SK-N-SH (cell line): ENCODE data around the gene SETBP1. TPM values are rescaled to one million over a fixed set of nuclear protein-coding genes. Genes with fewer than 3 reads are reported as not detected.

Experiments used
- CTCF ChIA-PET: fragments of 300-600, 350-600 bp; formaldehyde crosslinking; extraction: SDS; loops from one replicate; lab custom pipeline; 2021; lab: Yijun Ruan, JAX
- POLR2A ChIA-PET: fragments of 350-600 bp; sonication (Branson Sonifier 250); formaldehyde crosslinking; extraction: SDS; loops from one replicate; lab custom pipeline; 2020; ENCODE audit warnings: antibody characterized with exemption, inconsistent platforms; lab: Yijun Ruan, JAX
- DNase-seq: peaks from one replicate; pipeline ENCODE4 v3.0.0; 2012
- H2AFZ ChIP-seq: fragments of 200-600 bp; sonication (generic); 2 replicates; pipeline ENCODE4 v1.8.1; 2016; ENCODE audit warnings: antibody characterized with exemption, mild to moderate bottlenecking, low read depth
- H3F3A ChIP-seq: fragments of 200-600 bp; sonication (generic); replicated peaks from 2 replicates; pipeline ENCODE3; 2016; ENCODE audit warnings: antibody characterized with exemption, mild to moderate bottlenecking; ENCODE audit not compliant: insufficient read depth
- H3K27ac ChIP-seq, 2 experiments: fragments of 200-500 bp in 1 of 2; fragments of 200-600 bp in 1 of 2; sonication (Bioruptor generic) in 1 of 2; sonication (generic), shearing (Covaris generic) in 1 of 2; 2 replicates each; pipeline versions ENCODE4 v1.5.1 to v1.6.1; 2014 to 2016; ENCODE audit warnings: low read depth in 2 of 2, inconsistent platforms in 1 of 2, low read length in 1 of 2, mild to moderate bottlenecking in 1 of 2, mixed read lengths in 1 of 2
- H3K27me3 ChIP-seq: fragments of 200-600 bp; sonication (generic), shearing (Covaris generic); 2 replicates; pipeline ENCODE4 v1.6.1; 2016; ENCODE audit warnings: mixed run types; ENCODE audit not compliant: insufficient read depth
- H3K36me3 ChIP-seq, 2 experiments: fragments of 200-500 bp in 1 of 2; fragments of 200-600 bp in 1 of 2; sonication (Bioruptor generic) in 1 of 2; sonication (generic) in 1 of 2; replicated peaks in 1 of 2; 2 replicates each; pipeline versions ENCODE3 to v1.5.1; 2014 to 2016; ENCODE audit warnings: low read length in 1 of 2, mild to moderate bottlenecking in 1 of 2; ENCODE audit not compliant: insufficient read depth in 2 of 2, control insufficient read depth in 1 of 2
- H3K4me1 ChIP-seq, 2 experiments: fragments of 200-500 bp in 1 of 2; fragments of 200-600 bp in 1 of 2; sonication (Bioruptor generic) in 1 of 2; sonication (generic), shearing (Covaris generic) in 1 of 2; 2 replicates each; pipeline versions ENCODE4 v1.5.1 to v1.6.1; 2014 to 2016; ENCODE audit warnings: low read depth in 1 of 2, low read length in 1 of 2, mixed run types in 1 of 2; ENCODE audit not compliant: insufficient read depth in 2 of 2, control insufficient read depth in 1 of 2
- H3K4me2 ChIP-seq: fragments of 200-600 bp; sonication (generic), shearing (Covaris generic); 2 replicates; pipeline ENCODE4 v1.6.1; 2017; ENCODE audit warnings: mixed run types
- H3K4me3 ChIP-seq, 2 experiments: fragments of 200-500 bp in 1 of 2; fragments of 200-600 bp in 1 of 2; sonication (Bioruptor generic) in 1 of 2; sonication (generic), shearing (Covaris generic) in 1 of 2; 2 replicates each; pipeline versions ENCODE4 v1.5.1 to v1.8.1; 2014 to 2016; ENCODE audit warnings: low read depth in 2 of 2, inconsistent platforms in 1 of 2, low read length in 1 of 2, mild to moderate bottlenecking in 1 of 2, mixed read lengths in 1 of 2, moderate library complexity in 1 of 2
- H3K79me2 ChIP-seq: fragments of 200-600 bp; sonication (generic); 2 replicates; pipeline ENCODE4 v1.8.1; 2017; ENCODE audit warnings: mild to moderate bottlenecking; ENCODE audit not compliant: insufficient read depth
- H3K9ac ChIP-seq: fragments of 200-600 bp; sonication (generic); 2 replicates; pipeline ENCODE4 v1.6.1; 2017; ENCODE audit warnings: mixed run types
- H3K9me2 ChIP-seq: fragments of 200-600 bp; sonication (generic); 2 replicates; pipeline ENCODE4 v1.6.1; 2017; ENCODE audit warnings: mixed run types
- H3K9me3 ChIP-seq: fragments of 200-600 bp; sonication (generic); 2 replicates; pipeline ENCODE4 v1.6.1; 2017; ENCODE audit warnings: mixed run types, mild to moderate bottlenecking, moderate library complexity
- H4K20me1 ChIP-seq: fragments of 200-600 bp; sonication (generic); 2 replicates; pipeline ENCODE4 v1.6.1; 2017; ENCODE audit warnings: mild to moderate bottlenecking, mixed run types; ENCODE audit not compliant: insufficient read depth
- EP300 ChIP-seq, 2 experiments: IDR thresholded peaks; 2 replicates each; pipeline versions ENCODE4 v1.4.0 to v1.6.1; 2012; ENCODE audit warnings: borderline replicate concordance in 1 of 2, low read depth in 1 of 2, low read length in 1 of 2
- EZH2phosphoT487 ChIP-seq: fragments of 200-600 bp; sonication (generic); IDR thresholded peaks from 2 replicates; pipeline ENCODE4 v1.6.1; 2017; ENCODE audit warnings: low read depth, mixed run types, mild to moderate bottlenecking, antibody characterized with exemption, moderate library complexity, borderline replicate concordance
- FOSL2 ChIP-seq: IDR thresholded peaks from 2 replicates; pipeline ENCODE4 v1.4.0; 2012; ENCODE audit warnings: low read depth, mild to moderate bottlenecking, moderate library complexity, borderline replicate concordance
- FOXJ3 ChIP-seq: sonication (generic); formaldehyde crosslinking; IDR thresholded peaks from 2 replicates; pipeline ENCODE4 v1.5.1; 2020; ENCODE audit warnings: mild to moderate bottlenecking, missing genetic modification reagents
- GATA2 ChIP-seq: sonication (generic); formaldehyde crosslinking; IDR thresholded peaks from 2 replicates; pipeline ENCODE4 v1.5.0; 2020; ENCODE audit warnings: mild to moderate bottlenecking, missing genetic modification reagents
- MXI1 ChIP-seq: IDR thresholded peaks from 2 replicates; pipeline ENCODE4 v1.6.1; 2012; ENCODE audit warnings: mild to moderate bottlenecking, low read depth, low read length, improper control_type of control experiment
- NFIC ChIP-seq: IDR thresholded peaks from 2 replicates; pipeline ENCODE4 v1.4.0; 2012; ENCODE audit warnings: borderline replicate concordance
- NRF1 ChIP-seq: IDR thresholded peaks from 2 replicates; pipeline ENCODE4 v1.6.1; 2012; ENCODE audit warnings: low read depth, mild to moderate bottlenecking, low read length
- RCOR1 ChIP-seq: fragments of 150-350 bp; IDR thresholded peaks from 2 replicates; pipeline ENCODE4 v1.6.1; 2017; ENCODE audit warnings: antibody characterized with exemption, low read length
- RFX5 ChIP-seq: IDR thresholded peaks from 2 replicates; pipeline ENCODE4 v1.6.1; 2012; ENCODE audit warnings: mild to moderate bottlenecking, improper control_type of control experiment, low read length
- SIN3A ChIP-seq: IDR thresholded peaks from 2 replicates; pipeline ENCODE4 v1.6.1; 2012; ENCODE audit warnings: low read depth, mild to moderate bottlenecking, low read length, moderate library complexity, borderline replicate concordance
- SMC3 ChIP-seq: IDR thresholded peaks from 2 replicates; pipeline ENCODE4 v1.6.1; 2012; ENCODE audit warnings: low read depth, low read length, improper control_type of control experiment
- TAF1 ChIP-seq: IDR thresholded peaks from 2 replicates; pipeline ENCODE4 v1.6.1; 2012; ENCODE audit warnings: low read depth, mild to moderate bottlenecking, low read length, moderate library complexity, borderline replicate concordance
- TCF12 ChIP-seq: IDR thresholded peaks from 2 replicates; pipeline ENCODE4 v1.4.0; 2012
- YY1 ChIP-seq: IDR thresholded peaks from 2 replicates; pipeline ENCODE4 v1.4.0; 2012; ENCODE audit warnings: low read depth, mild to moderate bottlenecking
- WGBS: methylation state at CpG from one replicate; pipeline ENCODE4 v1.1.6; 2017; ENCODE audit warnings: low lambda C conversion rate; 5-methylcytosine and 5-hydroxymethylcytosine counted together
- polyA plus RNA-seq, 3 experiments: library from polyadenylated mRNA; depleted of rRNA; stranded (reverse); fragments of >200 nt; gene quantifications; 2 replicates each; pipeline ENCODE4 v1.2.3, GENCODE V29; 2012
- TF ChIP-seq, protein P1 (sequence below): fragments of 200-600 bp; sonication (generic); IDR thresholded peaks from 2 replicates; pipeline ENCODE4 v1.6.1; 2017; ENCODE audit warnings: antibody characterized with exemption, mild to moderate bottlenecking, moderate library complexity
- TF ChIP-seq, protein P2 (sequence below): IDR thresholded peaks from 2 replicates; pipeline ENCODE4 v1.4.0; 2012; ENCODE audit warnings: low read depth, borderline replicate concordance
- TF ChIP-seq, protein P3 (sequence below): IDR thresholded peaks from 2 replicates; pipeline ENCODE4 v1.6.1; 2012; ENCODE audit warnings: mild to moderate bottlenecking, low read depth, low read length, moderate library complexity
- TF ChIP-seq, protein P4 (sequence below): IDR thresholded peaks from 2 replicates; pipeline ENCODE4 v1.4.0; 2012; ENCODE audit warnings: low read depth

SETBP1 gene
- polyA plus RNA-seq, 1 of the 3 experiments (the other 2 are of a cell fraction), result 3.0 TPM

DNA sequence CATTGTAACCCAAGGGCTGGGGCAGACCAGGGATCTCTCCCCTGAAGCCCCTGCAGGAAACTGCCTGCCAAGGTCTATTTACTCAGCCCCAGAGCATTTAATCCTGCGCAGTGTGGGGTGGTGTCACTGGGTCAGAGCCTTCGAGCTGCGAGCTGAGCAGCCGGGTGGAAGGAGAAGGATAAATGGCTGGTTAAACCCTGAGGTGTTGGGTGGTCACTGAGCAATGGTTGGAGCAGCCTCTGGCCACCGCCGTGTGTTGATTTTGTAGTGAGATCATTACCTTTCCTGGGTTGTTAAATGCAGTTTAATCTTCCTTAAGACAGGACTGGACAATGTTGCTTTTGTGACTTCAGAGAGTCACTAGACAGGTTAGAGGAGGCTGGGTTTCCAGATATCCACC, 98.1 kb downstream of the SETBP1 start:
- Histone ChIP-seq H3K9me3 (no peaks in the 10 kb centered on the region), H3K36me3 (no peaks in the 10 kb centered on the region), H3K4me2 (no peak overlapping the region), H3K27ac (no peak overlapping the region), H3K9me2 (no peaks in the 10 kb centered on the region), H3K79me2 (no peaks in the 10 kb centered on the region), H3K27me3 (no peaks in the 10 kb centered on the region), H4K20me1 (no peaks in the 10 kb centered on the region), H3K4me1 (peaks cover 0 to 2% of the 10 kb centered on the region in 2 experiments; a peak in 1 of 4 replicates), H3F3A (peaks cover 4% of the 10 kb centered on the region), H2AFZ (no peak overlapping the region), H3K9ac (no peak overlapping the region), H3K4me3 (no peak overlapping the region)
- TF ChIP-seq, protein P1, sequence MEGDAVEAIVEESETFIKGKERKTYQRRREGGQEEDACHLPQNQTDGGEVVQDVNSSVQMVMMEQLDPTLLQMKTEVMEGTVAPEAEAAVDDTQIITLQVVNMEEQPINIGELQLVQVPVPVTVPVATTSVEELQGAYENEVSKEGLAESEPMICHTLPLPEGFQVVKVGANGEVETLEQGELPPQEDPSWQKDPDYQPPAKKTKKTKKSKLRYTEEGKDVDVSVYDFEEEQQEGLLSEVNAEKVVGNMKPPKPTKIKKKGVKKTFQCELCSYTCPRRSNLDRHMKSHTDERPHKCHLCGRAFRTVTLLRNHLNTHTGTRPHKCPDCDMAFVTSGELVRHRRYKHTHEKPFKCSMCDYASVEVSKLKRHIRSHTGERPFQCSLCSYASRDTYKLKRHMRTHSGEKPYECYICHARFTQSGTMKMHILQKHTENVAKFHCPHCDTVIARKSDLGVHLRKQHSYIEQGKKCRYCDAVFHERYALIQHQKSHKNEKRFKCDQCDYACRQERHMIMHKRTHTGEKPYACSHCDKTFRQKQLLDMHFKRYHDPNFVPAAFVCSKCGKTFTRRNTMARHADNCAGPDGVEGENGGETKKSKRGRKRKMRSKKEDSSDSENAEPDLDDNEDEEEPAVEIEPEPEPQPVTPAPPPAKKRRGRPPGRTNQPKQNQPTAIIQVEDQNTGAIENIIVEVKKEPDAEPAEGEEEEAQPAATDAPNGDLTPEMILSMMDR, result no peak
- no peak for TF ChIP-seq RCOR1
- TF ChIP-seq FOXJ3 (CRISPR knock-in tag), result no peak
- TF ChIP-seq, protein P2, sequence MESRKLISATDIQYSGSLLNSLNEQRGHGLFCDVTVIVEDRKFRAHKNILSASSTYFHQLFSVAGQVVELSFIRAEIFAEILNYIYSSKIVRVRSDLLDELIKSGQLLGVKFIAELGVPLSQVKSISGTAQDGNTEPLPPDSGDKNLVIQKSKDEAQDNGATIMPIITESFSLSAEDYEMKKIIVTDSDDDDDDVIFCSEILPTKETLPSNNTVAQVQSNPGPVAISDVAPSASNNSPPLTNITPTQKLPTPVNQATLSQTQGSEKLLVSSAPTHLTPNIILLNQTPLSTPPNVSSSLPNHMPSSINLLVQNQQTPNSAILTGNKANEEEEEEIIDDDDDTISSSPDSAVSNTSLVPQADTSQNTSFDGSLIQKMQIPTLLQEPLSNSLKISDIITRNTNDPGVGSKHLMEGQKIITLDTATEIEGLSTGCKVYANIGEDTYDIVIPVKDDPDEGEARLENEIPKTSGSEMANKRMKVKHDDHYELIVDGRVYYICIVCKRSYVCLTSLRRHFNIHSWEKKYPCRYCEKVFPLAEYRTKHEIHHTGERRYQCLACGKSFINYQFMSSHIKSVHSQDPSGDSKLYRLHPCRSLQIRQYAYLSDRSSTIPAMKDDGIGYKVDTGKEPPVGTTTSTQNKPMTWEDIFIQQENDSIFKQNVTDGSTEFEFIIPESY, result no peak
- TF ChIP-seq EZH2phosphoT487, result no peak
- no peak for TF ChIP-seq GATA2
- no peak for TF ChIP-seq TAF1
- TF ChIP-seq NFIC, result no peak
- no peak for TF ChIP-seq RFX5
- no peak for TF ChIP-seq EP300 (IDR thresholded peaks at IDR 0.05; ENCODE audit: borderline replicate concordance in 1 of 2, low read depth in 1 of 2, low read length in 1 of 2)
- no peak for TF ChIP-seq FOSL2
- no peak for TF ChIP-seq SMC3
- TF ChIP-seq, protein P3, sequence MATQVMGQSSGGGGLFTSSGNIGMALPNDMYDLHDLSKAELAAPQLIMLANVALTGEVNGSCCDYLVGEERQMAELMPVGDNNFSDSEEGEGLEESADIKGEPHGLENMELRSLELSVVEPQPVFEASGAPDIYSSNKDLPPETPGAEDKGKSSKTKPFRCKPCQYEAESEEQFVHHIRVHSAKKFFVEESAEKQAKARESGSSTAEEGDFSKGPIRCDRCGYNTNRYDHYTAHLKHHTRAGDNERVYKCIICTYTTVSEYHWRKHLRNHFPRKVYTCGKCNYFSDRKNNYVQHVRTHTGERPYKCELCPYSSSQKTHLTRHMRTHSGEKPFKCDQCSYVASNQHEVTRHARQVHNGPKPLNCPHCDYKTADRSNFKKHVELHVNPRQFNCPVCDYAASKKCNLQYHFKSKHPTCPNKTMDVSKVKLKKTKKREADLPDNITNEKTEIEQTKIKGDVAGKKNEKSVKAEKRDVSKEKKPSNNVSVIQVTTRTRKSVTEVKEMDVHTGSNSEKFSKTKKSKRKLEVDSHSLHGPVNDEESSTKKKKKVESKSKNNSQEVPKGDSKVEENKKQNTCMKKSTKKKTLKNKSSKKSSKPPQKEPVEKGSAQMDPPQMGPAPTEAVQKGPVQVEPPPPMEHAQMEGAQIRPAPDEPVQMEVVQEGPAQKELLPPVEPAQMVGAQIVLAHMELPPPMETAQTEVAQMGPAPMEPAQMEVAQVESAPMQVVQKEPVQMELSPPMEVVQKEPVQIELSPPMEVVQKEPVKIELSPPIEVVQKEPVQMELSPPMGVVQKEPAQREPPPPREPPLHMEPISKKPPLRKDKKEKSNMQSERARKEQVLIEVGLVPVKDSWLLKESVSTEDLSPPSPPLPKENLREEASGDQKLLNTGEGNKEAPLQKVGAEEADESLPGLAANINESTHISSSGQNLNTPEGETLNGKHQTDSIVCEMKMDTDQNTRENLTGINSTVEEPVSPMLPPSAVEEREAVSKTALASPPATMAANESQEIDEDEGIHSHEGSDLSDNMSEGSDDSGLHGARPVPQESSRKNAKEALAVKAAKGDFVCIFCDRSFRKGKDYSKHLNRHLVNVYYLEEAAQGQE, result no peak
- TF ChIP-seq NRF1, result no peak
- no peak for TF ChIP-seq SIN3A
- TF ChIP-seq TCF12, result no peak
- TF ChIP-seq YY1, result no peak
- TF ChIP-seq, protein P4, sequence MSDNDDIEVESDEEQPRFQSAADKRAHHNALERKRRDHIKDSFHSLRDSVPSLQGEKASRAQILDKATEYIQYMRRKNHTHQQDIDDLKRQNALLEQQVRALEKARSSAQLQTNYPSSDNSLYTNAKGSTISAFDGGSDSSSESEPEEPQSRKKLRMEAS, result no peak
- TF ChIP-seq MXI1, result no peak
- WGBS, result 67% methylated on average over 3 of the region's 6 CpGs
- ChIA-PET POLR2A (no interaction called here), CTCF (no interaction called here)
- no peak for DNase-seq
